ENCODE results near the gene AJAP1.

GRCh38 chr1:4772294-4773010 is 118.0 kb downstream of the AJAP1 start:
- TF ChIP-seq POLR2A (IDR thresholded peaks at IDR 0.05; ENCODE audit: low read length) (no peak), GATA1 (IDR thresholded peaks at IDR 0.05; ENCODE audit: low read depth, low read length) (no peak)
